NCI-H1105 treated with DMSO at 0.1 percent for 48 hours (cell line): Measurements from ENCODE around the gene FOXB1.

Experiments used
- DNase-seq: peaks from one replicate; lab custom pipeline; 2025; lab: John Stamatoyannopoulos, UW

FOXB1 gene

DNA sequence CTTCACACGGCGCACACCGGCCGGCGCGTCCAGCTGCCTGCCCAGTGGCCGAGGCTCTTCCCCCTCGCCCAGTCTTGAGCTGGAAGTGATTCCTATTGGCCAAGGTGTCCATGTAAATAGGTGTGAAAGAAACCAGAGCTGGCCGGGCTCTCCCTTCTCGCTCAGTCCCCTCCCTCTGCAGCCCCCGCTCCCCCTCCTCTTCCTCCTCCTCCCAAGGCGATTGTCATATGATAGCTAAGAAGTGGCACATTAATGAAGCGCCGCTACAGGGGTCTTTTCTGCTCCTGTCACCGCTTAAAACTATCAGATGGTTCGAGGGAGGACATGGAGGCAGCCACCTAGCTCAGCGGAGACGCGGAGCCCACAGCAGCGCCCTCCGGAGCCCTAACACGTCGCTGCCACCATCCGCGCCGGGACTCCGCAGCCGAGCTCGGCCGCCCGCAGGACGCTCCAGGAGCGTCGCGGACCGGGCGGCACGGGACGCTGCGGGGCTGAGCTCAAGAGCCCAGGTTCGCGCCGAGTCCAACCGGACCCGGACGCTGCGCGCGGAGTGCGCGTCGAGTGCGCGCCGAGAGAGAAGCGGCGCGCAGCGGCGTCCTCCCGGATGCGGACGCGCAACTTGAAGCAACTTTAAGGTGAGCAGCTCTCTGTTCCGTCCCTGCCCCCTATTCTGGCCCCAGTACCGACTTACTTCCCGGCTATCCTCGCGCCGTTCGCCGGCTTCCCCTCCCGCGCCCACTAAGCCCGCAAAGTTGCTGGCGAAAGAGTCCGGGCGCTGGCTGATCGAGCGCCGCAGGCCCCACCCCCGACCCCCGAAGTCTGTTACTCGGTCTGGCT lies at the start of gene FOXB1:
Gene FOXB1, plus strand, starts transcription at position 303 of the 837 bp plus-strand sequence. CDS start 653 bp downstream, outside the sequence.
- peak; percentile 47 for DNase-seq

DNA sequence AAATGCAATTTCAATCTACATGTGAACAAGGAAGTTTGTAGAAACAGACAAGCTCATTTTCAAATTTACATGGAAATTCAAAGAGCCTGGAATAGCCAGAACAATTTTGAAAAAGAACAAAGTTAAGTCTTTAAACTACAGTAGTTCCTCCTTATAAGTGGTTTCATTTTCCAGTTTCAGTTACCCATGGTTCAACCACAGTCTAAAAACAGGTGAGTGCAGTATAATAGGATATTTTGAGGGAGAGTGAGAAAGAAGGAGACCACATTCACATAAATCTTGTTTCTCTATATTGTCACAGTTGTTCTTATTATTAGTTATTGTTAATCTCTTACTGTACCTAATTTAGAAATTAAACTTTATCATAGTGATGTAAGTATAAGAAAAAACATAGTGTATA lies 45.8 kb upstream of the FOXB1 start:
- DNase-seq = no peak

DNA sequence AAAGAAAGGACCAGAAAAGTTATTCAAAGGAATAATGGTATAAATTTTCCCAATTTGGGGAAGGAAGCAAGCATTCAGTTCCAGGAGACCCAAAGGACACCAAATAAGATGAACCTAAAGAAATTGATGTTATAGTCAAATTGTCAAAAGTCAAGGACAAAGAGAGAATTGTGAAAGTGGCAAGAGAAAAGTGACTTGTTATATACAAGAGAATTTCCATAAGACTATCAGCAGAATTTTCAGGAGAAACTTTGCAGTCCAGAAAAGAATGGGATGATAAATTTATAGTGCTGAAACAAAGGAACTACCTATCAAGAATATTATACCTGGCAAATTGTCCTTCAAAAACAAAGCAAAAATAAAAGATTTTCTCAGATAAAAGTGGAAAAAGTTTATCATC lies 43.8 kb upstream of the FOXB1 start:
- no peak for DNase-seq

DNA sequence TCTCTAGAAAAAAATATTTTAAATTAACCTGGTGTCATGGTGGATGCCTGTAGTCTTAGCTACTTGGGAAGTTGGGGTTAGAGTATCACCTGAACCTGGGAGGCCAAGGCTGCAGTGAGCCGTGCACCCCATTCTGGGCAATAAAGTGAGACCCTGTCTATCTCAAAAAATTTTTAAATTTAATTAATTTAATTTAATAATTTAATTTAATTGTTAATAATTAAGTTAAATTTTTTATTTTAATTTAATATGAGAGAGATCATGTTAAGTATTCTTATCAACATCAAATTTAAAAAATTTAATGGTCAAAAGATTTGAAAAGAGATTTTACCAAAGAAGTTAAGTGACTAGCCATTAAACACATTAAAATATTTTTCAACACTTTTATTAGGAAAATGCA lies 40.8 kb upstream of the FOXB1 start:
- DNase-seq = no peak

DNA sequence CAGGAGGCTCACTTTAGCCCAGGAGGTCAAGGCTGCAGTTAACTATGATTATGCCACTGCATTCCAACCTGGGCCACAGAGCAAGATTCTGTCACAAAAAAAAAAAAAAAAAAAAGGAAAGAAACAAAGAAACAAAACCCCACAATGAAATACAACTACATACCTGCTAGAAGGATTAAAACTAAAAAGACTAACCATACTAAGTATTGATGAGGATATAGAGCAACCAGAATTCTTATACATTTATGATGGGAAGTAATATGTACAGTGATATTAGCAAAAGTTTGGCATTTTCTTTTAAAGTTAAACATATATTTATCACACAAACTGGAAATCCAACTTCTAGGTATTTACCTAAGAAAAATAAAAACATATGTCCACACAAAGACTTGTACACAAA lies 40.2 kb upstream of the FOXB1 start:
- DNase-seq = no peak

DNA sequence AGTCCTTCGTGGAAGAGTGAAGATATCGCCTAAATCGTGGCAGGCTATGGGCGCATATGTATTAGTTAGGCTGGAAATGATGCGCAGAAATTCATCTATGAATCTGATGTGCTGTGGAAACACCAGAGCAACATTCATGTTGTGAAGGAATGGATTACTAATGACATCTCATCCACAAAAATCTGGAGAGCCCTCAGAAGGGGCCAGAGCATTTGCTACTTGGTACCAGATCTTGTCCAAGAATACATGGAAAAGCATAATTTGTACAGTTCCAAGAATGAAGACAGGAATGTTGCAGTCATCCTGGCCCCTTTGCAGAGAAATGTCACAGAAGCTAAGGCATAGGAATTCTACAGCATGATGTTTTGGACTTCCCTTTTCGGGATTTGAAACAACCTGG lies 38.4 kb upstream of the FOXB1 start:
- no peak for DNase-seq

DNA sequence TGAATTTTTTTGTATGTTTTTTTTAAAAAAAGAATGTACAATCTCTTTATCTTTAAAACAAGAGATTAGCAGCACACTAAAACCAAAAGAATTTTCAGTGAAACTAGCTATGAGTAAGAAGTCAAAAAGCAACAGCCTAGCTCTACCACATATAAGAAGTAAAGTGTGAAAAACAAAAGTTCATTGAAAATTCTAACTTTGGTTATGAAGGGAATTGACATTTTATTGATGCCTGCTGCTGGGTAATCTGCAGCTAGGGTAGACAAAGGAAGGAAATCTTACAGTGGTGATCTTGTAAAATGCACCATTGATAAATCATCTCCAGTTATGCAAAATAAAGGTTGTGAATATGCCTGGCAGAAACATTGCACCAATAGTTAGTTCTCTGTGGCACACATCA lies 37.8 kb upstream of the FOXB1 start:
- DNase-seq = no peak

DNA sequence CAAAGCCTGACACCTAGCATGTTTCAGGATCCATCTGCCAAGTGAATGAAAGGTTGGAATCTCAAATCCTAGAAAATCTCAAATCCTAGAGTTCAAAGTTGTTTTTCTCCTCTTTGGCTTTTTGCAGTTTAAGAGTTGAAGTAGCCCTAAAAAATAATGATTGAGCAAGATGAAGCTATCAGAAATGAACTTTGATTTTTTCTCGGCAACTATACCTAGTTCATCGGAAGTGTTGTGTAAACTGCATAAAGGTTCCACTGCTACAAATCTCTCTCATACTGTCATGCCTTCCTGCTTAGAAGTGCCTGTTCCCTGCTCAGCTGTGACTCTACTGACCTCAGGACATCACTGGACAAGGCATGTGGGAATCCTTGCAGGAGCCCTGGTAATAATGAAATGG lies 35.8 kb upstream of the FOXB1 start:
- DNase-seq = no peak

DNA sequence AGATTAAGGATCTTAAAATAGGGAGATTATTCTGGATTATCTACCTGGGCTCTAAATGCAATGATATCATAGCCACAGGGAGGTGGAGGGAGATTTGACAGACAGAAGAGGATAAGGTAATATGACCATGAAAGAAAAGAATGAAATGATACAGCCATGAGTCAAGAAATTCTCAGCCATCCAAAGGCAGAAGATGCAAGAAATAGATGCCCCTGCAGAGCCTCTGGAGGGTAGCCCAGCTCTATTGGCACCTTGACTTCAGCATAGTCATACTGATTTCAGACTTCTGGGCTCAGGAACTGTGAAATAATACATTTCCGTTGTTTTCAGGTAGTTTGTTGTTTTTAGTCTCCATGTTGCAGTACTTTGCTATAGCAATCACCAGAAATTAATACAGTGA lies 31.9 kb upstream of the FOXB1 start:
- DNase-seq = no peak

DNA sequence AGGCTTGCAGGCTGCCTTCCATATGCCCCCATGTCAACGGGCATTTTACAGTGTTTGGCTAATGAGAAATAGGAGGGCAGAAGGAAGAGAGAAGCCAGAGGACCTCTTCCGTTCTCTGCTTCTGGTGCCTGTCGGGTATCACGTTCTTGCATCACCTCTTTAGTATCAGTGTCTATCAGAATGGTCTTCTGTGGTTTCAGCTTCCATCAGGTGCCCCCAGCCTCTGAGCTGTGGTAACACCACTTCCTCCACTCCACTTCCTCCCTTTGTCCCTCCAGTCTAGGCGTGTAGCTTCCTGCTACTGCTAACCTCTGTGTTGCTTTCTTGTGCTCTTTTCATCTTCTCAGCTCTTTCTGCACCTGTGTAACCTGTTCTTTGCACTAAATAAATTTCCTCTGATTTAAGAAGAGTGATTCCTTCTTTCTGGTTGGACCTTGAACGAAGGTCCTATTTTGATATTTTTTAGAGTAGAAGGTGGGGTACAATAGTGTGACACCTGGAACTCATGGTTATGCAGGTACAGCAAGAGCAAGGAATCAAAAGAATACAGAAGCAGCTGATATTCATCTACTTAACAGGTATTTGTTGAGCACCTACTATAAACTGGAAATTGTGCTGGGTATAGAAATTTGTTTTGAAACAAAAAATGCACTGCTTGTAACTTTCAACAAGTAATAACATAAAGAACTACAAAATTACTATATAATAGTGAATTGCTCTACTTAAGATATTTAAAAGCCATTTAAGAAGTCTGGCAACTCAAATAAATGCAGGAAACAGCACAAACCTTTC lies 27.4 kb upstream of the FOXB1 start:
- DNase-seq = no peak

DNA sequence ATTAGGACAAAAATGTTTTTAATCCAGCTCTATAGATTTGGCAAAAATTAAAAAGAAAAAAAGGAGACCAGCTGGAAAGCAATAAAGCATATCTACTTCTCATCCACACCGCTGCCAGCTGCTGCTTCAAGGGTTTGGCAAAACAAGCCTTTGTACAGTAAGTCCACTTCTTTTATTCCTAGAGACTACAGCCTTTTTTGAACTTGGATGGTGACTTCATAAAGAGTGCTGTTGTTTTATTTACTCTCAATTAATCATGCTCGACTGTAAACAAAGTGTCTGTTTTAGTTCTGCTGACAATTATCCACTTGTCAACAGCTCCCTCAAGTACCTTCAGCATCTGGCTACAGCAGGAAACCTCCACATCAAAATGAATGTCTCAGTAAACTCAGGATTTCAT lies 12.3 kb upstream of the FOXB1 start:
- peak; percentile 100 for DNase-seq

DNA sequence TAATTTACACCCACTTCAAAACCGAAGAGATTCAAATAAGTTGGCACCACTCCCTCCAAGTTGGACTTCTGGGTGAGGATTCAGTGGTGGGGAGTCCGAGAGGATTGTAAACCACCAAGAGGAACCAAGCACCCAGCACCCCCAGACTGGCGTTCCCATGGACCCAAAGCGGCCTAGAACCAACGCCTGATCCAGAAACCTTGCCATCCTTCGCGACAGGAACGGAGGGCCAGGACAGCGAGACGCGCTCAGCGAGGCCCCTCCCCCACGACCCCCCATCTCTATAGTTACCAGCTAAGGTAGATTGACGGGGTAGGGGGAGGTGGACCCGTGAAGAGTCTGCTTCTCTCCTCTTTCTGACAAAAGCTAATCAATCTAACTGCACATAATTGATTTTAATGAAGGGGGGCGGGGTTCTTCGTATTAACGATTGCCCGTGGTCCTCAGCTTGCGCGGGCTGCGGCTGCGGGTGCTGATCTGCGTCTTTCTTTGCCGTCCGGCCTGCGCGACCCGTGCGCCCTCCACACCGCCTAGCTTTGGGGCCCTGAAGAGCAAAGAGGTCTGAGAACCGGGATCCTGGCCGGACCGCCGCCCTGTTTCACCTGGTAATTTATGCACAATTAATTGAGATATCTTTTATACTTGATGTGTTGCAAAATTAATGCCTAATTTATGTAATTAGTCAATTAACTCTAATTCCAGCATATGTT lies 10.9 kb upstream of the FOXB1 start:
- no peak for DNase-seq

DNA sequence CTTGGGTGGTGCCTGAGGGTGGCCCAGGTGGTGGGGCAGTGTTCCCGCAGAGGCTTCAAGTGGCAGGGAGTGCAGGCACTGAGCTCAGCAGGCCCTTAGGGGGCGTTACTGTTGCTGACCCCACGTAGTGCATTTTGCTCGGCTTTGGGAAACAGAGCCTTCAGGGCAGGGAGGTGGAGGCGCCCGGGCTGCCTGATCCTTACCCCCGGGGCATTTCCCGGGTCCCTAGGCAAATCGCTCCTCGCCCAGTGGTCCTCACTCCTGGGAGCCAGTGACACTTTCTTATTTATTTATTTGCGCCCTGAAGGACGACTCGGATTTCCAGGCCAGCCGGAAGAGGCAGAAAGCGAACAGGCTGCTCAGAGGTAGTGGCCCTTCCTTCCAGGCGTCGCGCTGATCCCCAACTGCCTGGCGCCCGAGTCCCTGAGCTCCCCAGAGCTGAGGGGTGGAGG lies 10.1 kb upstream of the FOXB1 start:
- no peak for DNase-seq

DNA sequence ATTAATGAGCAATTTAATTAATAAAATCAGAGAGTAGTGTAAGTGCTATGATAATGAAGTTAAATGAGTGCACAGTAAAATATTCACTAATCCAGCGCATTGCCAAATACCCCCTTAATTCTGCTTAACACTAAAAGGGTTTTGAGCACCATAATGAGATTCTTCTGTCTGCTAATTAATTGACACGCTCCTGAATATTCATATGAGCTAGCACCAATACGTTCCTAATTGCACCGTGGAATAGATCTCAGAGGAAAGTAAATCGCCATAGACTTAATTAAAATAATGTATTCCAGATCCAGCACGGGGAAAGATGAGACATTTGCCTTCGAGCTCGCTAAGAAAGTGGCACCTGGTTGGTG lies 9.6 kb upstream of the FOXB1 start:
- DNase-seq = no peak

DNA sequence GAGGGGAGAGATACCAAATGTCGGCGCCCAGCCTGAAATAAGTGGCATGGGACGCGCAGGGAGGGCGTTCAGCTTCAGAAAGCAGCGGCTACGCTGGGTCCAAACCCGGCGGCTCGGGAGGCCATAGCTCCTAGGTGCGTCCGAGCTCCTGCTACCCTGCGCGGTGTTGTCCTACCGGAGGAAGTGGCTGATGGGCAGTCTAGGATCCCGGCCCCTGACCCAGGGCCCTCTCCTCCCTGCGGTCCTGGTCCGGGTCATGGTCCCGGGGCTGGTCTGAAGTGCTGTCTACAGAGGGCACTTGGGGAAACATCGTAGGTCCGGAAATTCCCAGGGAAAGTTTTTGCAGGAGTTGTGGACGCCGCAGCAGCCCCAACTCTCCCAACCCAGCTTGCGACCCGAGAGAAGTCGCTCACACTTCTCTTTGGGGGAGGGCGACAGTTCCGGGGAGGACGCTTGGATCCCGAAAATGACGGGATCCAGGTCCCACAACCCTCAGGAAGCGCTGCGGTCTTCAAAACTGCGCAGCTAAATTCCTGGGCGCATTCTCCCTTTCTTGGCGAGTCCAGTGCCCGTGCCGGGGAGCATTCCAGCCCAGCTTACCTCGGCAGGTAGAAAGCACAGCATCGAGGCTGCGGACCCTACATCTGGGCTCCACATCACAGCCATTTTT lies 9.1 kb upstream of the FOXB1 start:
- no peak for DNase-seq

DNA sequence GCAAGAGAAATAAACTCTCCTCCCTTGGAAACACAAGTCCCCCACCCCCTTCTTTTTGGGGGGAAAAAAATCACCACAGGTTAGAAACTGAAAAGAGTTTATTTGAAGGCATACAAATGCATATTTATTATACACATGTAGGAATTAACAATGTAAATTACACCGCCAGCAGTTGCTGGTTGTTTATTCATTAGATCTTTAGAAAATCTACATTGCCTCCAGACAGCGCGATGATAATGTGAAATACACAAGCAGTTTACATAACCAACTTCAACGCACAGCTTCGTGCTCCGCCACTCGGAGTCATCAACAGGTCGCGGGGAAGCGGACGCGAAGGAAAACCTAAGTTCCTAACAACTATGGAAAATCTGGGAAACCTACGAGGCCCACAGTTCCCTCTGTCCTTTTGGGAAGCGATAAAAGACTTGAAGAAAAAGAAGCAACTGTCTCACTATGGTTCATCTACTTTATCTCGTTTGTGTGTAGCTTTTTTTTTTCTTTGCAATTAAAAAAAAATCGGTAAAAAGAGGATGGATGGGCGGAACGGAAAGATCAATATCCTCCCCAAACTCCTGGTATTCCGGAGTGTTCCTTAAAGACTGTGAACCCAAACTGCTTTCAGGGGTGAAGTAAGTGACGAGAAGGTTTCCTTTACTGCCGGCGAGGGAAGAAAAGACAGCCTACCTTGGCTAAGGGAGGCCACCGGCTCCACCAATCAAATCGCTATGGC lies 8.4 kb upstream of the FOXB1 start:
- DNase-seq = no peak

DNA sequence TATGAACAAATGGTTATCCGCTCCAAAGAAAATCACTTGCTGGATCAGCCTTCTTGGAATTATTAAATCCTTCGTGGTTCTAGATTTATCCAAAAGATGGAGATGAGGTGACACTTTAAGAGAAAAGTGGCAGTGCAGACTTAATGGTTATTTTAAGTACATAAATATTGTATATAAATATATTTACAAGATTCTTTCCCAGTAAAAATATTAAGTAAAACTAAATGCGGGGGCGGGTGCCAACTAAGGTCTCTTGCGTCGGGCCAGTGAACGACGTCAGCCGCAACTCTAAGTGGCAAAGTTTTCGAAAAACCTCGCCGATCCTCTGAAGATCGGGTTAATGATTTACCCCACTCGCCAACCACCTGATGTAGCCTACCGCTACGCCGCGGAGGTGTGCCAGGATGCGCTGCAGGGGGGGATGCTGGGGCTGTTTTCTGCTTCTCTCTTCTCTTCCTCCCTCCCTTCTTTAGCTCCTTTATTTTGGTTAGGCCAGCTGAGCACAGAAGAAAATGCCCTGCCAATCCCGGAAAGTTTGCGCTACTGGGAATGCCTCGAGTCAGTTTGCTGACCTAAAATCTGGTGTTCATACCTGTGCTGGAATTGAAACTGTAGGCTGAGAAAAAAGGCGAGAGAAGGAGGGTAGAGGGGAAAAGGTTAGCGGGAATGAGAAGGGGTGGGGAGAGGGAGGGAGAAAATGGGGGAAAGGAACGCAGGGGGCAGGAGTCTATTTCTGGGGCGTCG lies 7.6 kb upstream of the FOXB1 start:
- no peak for DNase-seq

DNA sequence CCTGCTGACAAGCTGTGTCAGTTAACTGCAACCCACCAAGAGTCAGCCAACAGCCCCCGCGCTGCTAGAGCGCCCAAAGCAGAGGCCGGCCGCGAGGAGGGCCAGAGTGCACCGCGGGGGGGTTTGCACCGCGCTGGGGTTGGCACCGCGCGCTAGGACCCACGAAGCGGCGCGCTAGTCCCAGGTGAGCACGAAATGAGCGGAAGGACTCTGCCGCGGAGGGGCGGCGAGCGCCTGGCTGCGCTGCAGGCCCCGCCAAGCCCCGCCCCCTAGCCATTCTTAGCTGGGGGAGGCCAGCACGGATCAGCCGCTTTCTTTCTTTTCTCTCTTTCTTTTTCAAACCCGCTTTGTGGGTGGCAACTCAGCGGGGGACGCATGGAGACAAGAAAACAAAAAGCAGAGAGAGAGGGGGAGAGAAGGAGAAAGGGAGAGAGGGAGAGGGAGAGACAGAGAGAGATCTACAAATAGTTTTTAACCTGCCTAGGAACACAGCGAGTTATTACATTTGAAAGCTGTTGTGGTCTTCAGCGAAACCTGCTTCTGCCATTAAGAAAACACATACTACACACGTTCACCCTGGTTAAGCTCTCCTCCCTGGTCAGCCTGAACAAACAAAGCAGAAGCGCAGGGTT lies 6.9 kb upstream of the FOXB1 start:
- DNase-seq = peak; percentile 73

DNA sequence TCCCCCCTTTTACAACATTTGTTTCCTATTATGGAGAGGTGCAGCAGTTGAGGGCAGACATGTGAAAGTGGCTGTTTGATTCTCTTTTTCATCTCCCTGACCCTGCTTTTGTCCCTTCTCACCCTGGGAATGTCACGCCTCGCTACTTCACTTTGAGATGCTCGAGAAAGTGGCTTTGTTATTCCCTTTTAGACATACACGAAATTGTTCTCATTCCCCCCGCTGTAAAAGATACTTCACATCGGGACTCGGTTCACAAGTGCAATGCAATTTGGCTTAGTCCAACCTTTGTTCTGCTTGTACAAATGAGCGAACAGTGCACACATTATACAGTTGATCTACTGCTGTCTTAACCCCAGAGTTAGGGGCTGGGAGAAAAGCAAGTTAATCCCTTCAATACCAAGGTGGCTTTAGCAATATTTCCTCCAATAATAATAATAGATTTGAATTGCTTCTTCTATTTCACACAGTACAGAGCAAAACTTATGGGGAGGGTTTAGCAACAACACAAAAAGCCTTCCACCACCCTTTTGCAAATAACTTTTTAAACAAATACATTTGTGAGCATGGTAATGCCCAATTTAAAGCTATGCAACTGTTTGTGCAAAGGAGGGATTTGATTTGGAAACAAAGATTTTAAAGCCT lies 5.7 kb upstream of the FOXB1 start:
- DNase-seq = no peak
